Measurements from ENCODE around the gene IL32.

IL32 gene

DNA sequence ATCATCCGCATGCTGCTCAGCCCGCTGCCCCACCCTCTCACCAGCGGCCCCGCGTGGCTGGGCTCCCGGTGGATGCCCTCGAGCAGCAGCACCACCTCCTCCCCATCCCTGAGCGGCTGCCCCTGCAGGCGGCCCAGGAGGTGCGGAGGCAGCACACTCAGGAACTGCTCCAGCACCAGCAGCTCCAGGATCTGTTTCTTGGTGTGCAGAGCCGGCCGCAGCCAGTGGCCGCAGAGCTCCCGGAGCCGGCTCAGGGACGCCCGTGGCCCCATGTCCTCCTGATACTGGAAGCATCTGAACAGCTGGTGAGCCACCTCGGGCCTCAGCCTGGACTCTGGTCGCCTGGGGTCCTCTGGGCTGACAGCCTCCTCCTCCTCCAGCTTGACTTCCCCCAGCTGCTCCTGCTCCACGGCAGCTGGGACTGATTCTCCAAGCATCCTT is 27.1 kb downstream of the IL32 start:
- no peak for DNase-seq

DNA sequence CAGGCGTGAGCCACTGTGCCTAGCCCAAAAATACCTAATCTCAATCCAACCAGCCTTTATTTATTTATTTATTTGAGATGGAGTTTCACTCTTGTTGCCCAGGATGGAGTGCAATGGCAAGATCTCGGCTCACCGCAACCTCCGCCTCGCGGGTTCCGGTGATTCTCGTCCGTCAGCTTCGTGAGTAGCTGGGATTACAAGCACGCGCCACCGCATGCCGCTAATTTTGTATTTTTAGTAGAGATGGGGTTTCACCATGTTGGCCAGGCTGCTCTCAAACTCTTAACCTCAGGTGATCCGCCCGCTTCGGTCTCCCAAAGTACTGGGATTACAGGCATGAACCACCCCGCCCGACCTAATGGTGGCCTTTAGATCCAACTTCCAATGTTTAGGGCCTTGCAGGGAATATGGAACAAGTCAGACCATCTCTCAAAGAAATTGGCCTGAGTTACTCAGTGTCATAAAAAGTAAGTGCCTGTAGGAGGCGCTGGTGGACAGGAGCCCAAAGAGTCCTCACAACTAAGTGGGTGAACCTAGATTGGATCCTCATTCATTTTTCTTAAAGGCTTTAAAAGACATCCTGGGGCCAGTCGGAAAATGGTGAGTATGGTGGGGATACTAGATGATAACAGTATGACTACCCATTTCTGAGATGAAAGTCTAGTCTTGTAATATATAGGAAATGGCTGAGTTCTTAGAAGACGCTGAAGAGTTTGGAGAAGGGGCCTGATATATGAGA is 29.0 kb downstream of the IL32 start:
- peak; percentile 25 for DNase-seq

DNA sequence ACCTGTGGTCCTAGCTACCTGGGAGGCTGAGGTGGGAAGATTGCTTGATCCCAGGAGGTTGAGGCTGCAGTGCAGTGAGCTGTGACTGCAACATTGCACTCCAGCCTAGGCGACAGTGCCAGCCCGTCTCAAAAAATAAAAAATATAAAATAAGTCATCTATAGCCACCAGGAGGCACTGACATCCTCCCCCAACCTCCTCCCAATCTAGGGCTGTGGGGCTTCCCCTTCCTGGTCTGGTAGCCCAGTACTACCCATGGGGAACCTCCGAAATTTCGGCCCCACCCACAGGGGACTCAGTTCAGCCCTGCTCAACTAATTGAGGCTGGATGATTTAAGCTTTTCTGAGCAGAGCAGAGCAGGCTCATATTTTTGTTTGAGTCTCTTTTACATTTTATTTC is 30.4 kb downstream of the IL32 start:
- no peak for DNase-seq

DNA sequence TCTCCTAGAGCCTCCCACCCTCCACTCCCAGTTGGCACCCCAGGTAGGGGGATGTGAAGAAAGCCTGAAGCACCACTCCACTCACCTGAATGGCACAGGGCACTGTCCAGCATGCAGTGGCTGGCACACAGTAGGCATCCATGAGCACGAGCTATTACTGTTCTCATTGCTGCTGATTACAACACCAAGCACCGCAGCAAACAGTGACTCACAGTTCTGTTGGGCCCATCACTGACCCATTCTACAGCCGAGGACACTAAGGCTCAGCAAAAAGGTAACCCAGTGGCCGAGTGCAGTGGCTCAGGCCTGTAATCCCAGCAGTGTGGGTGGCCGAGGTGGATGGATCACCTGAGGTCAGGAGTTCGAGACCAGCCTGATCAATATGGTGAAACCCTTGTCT is 30.9 kb downstream of the IL32 start:
- DNase-seq, result no peak

DNA sequence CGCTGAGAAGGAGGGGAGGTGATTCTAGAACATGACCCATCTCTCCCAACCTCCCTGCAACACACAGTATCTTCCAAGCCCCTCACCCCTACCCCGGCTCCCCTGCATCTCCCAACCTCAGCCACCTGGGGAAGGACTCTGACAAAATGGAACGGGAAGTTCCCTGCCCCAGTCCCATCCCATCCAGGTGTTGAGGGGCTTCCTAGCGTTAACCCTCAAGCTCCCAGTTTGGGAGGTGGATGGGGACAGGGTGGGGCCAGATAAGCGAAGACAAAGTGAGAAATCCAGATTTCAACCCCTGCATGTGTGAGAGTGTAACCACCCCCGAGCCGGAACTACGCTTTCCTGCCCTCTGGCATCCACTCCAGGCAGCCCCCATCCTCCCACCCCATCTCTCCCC is 31.8 kb downstream of the IL32 start:
- no peak for DNase-seq

DNA sequence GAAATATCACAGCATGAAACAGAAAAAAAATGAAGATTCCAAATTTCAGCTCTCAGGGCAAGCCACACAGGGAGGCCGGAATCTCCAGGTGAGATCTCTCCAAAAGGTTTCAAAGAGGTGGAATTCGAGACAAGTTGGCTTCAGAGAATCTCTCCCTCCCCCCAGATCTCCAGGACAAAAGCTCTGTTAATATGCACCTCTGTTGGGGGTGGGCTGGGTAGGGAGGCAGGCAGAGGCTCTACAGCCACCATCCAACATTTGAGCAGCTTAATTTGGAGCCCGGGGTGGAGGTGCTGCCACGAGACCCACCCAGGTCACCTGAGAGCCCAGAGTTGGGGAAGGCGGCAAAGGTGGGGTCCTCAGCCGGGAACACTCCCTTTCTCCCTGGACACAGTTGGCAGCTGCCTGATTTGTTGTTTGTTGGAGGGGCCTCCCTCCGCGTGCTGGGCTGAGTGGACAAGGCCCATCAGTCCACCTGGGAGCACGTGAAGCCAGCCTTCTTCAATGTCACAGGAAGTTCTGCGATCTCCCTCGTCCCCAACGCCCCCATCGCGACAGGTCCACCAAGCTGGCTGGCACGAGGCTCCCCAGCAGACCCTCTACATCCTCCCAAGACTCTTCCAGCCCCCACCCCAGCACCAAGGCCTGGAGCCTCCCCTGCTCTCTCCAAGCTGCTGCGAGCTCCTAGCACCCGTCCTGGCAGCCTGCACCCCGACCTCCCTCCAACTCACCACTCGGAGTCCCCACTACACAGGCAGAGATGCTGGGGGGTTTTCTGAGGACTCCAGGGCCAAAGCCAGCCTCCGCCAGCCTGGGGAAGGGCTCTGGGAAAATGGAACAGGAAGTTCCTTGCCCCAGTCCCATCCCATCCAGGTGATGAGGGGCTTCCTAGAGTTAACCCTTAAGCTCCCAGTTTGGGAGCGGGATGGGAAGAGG is 33.3 kb downstream of the IL32 start, which contains the start of gene ZSCAN10:
TSS of gene ZSCAN10 (minus strand) at position 836 of the 936 bp plus-strand sequence. CDS start 6,357 bp downstream, outside the sequence.
- DNase-seq, result no peak

DNA sequence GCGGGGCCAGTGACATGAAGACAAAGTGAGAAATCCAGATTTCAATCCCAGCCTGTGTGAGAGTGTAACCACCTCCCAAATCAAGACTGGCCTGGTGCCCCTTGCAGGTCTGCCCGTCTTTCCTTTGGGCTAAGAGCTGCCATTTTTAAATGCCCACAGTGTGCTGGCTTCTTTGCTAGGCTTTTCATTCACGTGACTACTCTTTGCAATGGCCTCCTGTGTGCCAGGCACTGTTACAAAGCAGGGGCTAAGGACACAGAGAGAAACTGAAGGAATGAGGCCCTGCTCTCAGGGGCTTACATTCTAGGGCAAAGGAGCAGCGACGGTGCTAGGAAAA is 33.9 kb downstream of the IL32 start:
- DNase-seq, result no peak

DNA sequence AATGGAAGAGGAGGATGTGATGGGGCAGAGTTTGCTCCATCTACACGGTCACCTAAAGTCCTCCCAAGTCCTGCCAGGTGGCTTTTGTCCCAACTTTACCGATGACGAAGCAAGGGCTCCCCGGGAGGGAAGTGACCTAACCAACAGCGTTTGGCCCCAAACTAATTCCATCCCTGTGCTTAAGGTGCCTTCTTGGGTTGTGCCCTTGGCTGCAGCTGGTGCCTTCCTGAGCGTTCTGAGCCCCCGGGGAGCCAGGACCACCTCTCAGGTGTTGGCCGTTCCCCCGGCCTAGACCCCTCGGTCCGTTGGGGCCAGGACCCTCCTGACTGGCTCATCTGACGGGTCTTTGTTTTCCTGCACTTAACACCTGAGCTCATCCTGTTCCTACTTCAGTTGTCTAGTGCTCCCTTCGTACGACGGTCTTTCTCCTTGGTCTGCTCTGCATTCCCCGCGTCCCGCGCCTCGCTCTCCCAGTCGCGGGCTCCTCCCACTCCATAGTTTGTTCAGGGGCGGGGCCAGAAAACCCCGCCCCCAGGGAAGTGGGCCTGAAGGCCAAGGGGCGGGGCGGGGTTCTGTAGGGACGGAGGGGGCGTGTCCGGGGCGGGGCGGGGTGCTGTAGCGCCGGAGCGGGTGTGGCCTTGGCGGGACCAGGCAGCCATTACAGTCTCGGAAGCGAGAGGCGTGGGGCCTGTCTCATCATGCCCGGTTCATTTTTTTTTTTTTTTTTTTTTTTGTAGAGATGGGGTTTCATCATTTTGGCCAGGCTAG is 34.5 kb downstream of the IL32 start:
- DNase-seq, result peak; percentile 87

DNA sequence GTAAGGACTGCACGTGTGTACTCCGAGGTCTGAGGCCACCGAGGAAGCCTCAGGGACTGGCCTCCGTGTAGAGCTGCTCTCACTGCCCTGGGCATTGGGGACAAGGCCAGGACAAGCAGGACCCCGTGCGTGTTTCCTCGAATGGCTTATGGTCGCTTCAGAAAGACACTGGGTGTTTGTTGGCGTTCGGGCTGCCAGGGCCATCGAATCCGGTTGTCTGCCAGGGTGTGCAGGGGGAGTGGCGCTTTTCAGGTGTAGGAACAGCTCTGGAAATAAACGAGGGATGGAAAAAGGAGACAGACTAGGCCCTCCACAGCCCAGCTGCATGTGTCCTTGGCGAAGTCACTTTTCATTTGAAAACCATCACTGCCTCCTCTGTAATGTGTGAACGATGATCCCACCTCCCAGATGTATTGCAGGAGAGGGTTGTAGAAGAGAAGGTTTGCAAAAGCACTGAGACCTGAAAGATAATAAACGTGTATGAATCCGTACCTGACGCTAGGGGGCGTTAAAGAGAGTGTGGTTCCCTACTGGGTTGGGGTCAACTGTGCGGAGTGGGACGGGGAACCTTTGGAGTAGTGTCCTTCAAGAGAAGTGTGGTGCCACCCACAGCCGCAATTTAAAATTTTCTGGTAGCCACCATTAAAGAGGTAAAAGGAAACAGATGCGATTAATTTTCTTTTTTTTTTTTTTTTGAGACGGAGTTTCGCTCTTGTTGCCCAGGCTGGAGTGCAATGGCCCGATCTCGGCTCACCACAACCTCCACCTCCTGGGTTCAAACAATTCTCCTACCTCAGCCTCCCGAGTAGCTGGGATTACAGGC is 35.8 kb downstream of the IL32 start:
- DNase-seq, result peak; percentile 40

DNA sequence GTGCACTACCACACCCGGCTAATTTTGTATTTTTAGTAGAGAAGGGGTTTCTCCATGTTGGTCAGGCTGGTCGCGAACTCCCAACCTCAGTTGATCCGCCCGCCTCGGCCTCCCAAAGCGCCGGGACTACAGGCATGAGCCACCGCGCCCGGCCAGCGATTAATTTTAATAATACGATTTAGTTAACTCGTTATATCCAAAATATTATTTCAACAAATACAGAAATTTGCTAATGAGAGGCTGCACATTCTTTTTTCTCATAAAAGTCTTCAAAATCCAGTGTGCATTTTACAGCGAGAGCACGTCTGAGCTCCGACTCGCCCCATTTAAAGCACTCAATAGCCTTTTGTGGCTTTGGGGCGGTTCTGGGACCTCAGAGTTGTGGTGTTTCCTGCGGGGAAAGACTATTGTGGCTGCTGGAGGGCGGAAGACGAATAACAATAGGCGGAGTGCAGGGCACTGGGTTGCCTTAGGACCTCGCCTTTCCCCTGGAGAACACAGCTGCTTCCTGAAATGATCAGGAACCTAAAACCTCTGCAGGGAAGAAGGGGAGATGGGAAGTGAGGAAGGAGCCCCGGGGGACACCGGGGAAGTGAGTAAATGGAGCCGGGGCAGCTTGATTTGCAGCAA is 36.5 kb downstream of the IL32 start:
- DNase-seq, result no peak

DNA sequence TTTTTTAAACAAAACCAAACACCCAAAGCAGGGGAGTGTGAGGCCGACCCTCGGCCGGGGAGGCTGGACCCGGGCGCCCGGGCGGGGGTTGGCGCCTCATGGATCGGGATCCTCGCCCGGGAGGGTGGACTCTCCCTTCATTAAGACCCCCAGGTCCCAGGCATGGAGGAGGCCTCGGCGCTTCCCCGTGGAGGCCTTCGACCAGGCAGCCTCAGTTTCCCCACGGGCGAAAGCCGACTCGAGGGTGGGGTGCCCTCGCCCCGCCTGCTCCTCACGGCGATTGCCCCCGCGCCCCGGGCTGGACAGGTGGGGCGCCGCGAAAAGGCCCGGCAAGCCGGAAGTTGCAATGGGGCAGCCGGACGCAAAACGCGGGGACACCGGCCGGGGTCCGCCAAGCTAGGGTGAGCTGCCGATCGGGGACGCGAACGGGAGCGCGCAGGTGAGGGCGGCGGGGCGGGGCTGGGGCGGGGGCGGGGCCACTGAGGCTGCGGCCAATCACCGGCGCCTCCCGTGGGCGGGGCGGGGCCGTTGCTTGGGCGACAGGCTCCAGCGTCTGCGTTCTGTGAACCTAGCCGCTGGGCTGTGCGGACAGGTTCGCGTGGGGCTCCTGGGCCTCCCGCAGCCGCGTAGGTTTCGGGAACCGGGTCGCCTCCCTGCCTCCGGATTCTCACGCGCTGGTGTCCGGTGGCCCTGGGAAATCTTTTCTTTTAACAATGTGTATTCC is 40.9 kb downstream of the IL32 start:
- peak; percentile 83 for DNase-seq

DNA sequence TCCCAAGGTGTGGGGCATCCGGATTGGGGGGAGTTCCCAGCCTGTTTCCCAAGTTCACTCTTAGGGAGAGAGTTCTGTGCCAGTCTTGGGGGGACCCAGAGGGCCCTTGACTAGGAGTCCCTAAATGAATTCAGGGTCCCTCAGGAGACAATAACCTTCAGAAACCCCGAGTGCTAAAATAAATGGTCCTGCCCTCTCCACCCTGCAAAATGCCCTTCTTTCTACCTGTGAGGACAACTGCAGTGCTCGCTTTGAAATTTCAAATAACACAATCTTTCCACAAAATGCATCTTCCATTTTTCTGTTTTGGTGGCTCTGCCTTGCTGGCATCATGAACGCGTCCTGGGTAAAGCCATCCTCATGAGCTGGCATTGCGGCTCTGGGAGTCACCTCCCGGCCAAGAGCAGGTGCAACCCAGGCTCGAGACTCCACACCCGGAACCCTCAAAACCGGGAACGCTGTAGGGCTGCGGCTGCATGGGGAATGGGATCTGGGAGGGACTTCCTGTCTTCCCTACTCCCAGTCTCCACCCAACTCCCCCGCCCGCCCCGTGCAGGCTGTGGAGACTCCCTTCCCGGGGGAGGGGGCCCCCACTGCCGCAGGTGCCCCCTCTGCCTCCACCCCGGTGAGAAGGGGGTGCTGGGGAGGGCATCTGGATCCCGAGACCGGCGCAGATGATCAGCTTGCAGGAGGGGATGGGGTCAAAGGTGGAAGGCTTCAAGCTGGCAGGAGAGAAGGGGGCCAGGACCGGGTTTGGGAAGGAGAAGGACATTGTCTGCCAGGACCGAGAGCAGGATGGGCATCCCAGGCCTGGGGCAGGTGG is 46.8 kb downstream of the IL32 start, which contains the start of gene ZNF205:
TSS of gene ZNF205 (plus strand) at position 529 of the 823 bp plus-strand sequence. CDS start 845 bp downstream, outside the sequence.
- DNase-seq, result peak; percentile 77

DNA sequence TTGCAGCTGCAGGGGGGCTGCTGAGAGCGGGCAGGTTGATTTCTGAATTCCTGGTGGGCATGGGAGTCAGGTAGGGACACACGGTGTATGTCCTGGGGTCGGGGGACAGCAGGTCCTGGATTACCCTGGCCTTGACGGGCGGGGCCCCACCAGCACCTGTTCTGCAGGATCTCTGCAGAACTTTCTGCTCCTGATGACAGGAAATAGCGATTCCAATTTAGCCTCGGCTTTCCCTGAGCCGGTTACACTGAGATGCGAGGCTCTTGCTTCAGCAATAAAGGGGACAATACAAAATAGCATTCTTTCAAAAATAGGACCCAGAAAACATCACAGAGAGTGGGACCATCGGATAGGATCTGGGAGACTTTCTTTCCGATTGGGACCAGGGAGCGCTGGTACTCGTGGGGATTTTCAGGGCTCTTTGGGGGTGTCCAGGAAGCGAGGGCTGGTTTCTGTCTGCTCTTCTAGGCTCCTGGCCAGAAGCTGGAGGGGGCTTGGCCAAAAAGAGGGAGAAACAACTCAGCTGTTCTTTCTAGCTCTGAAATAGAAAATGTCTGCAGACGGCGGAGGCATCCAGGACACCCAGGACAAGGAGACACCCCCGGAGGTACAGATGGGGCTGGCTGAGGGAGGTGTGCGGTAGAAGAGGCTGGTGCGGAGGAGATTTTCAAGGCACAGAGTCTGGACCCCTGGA is 47.6 kb downstream of the IL32 start:
- DNase-seq, result no peak

DNA sequence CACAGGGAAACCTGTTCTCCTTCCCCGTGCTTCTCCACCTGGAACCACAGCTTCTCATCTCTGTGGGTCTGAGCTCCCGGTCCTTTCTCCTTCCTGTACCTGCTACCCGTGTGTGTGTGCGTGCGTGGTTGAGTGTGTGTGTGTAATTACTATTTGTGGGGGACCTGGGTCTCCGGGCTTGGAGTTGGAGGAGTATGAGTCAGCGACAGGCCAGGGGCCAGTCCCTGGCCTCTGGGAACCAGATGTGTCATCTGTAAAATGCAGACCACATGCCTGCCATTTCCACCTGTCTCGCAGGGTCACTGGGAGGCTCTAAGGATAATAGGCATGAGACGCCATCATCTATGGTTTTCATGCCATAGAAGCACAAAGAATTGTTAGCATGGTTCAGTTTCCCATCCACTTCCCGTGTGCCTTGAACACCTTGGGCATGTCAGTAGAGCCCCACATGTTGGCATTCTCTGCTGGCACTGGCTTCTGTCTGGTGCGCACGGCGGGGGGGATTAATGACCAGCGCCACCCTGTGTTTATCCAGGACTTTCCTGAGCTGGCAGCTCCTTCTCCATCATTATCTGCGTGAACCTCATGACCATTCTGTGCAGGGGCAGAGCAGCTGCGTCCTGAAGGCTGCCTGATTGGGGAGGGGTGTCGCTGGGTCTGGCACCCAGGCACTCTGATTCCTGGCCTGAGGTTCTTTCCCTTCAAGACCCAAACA is 48.5 kb downstream of the IL32 start:
- DNase-seq, result no peak

DNA sequence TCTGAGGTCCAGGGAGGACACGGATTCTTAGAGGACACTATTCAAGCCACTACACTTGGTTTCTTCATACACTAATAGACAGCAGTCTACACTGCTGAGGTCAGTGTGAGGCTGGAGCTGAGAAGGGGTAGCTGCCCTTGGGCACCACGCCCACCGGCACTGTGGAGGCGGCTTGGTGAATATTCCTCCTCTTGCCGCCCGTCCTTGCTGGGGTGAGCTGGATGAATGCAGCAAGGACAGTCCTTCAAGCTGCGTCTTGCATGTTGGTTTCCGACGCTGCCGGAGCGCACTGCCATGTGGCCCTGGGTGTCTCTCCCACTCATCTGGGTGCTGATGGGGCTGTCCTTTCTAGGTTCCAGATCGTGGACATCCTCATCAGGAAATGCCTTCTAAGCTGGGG is 49.6 kb downstream of the IL32 start:
- no peak for DNase-seq

DNA sequence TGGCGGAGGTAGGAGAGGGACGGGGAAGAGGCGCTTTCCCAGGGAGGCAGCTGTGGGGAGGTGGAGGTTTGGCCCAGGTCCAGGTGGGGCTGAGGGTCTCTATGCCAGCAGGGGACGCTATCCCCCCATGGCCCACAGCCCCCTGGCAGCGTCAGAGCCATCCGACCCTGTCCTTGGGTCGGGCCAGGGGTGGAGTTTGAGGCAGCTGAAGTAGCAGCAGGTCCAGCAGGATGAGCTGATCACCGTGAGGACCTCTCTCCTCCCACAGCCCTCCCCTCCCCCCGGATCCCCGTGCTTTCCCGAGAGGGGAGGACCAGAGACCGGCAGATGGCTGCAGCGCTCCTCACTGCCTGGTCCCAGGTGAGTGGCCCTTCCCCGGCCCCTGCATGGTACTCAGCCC is 50.1 kb downstream of the IL32 start:
- no peak for DNase-seq

DNA sequence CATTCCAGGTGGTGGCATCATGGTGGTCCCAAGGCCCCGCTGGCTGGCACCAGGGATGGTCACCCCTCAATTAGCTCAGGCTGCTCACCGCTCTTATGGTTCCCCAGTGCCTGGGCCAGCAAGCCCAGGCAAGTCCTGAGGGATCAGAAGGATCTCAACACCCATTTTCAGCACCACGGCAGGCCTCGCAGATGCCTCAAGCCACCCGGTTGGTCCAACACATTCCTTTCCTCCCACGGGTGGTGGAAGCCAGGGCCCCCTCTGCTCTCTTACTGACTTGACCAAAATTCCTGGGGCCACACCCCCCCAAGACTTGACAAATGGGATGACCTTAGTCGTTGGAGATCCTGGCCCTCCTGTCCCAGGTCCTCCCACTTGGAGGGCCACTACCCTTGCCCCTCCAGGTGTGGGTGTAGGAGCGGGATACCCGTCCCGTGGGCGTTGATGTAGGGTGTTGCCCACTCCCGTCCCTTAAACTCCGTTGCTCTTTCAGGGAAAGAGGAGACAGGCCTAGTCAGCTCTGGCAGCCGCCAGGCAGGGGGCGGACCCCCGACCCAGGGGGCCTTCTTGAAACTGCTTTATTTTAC is 52.9 kb downstream of the IL32 start:
- DNase-seq, result no peak

DNA sequence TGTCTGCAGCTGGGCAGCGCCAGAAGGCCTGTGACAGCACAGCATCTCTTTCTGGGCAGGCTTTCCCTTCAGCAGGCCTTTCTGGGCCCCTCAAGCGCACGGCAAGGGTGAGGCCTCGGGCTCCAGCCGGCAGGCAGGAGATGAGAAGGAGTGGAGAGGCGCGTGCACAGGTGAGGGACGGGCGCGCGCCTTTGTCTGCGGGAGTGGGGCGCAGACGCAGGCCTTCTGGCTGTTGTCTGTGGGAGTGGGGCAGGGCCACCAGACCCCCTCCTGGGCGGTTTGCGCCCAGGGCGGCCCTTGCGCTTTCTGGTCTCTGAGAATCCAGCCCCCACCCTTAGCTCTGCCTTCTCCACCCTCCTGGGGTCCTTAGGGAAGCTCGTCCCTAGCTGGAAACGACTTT is 53.4 kb downstream of the IL32 start:
- no peak for DNase-seq

All from fibroblast of skin of back (primary cell).